ENCODE measurements around the gene HIBADH. TPM values are rescaled to one million over a fixed set of nuclear protein-coding genes. Genes with fewer than 3 reads are reported as not detected.

Gene HIBADH
- total RNA-seq, 2 donors from 2014 or later = 28.2 to 44.4 TPM

Other genes with a start within 250 kb of the HIBADH start
- gene TAX1BP1, start 77.3 kb upstream of the HIBADH start, total RNA-seq = 100 to 1,000 TPM in 1 of 2 donors, 10 to 100 TPM in 1; 96.6 to 156 TPM